Astrocyte (in vitro differentiated cells and primary cell): ENCODE results near the gene KRT7. TPM values are rescaled to one million over a fixed set of nuclear protein-coding genes. Genes with fewer than 3 reads are reported as not detected.
A peak's percentile ranks its signal among the peaks of the same experiment; 100 is the strongest.

Source experiments
- DNase-seq: peaks from one replicate; pipeline ENCODE4 v3.0.0-alpha.2; 2010; ENCODE audit warnings: low read depth
- FAIRE-seq: peaks from 2 replicates; lab custom pipeline; 2011; peaks lifted over from hg19 to GRCh38; lab: Jason Lieb, UNC
- H2AFZ ChIP-seq: 2 replicates; pipeline ENCODE4 v1.6.0; 2012; ENCODE audit warnings: low read depth, low read length, inconsistent platforms
- H3K27ac ChIP-seq: 2 replicates; pipeline ENCODE4 v1.5.1; 2011; ENCODE audit warnings: low read depth, low read length, inconsistent platforms
- H3K27me3 ChIP-seq: 2 replicates; pipeline ENCODE4 v1.6.0; 2011; ENCODE audit warnings: low read length, inconsistent platforms; ENCODE audit not compliant: insufficient read depth
- H3K36me3 ChIP-seq: 2 replicates; pipeline ENCODE4 v1.5.1; 2011; ENCODE audit warnings: low read length, inconsistent platforms; ENCODE audit not compliant: insufficient read depth
- H3K4me1 ChIP-seq: 2 replicates; pipeline ENCODE4 v1.5.1; 2011; ENCODE audit warnings: low read length, inconsistent platforms; ENCODE audit not compliant: insufficient read depth
- H3K4me2 ChIP-seq: 2 replicates; pipeline ENCODE4 v1.6.0; 2012; ENCODE audit warnings: low read length, inconsistent platforms
- H3K4me3 ChIP-seq: 2 replicates; pipeline ENCODE4 v1.5.1; 2011; ENCODE audit warnings: low read depth, mild to moderate bottlenecking, low read length, inconsistent platforms; ENCODE audit not compliant: insufficient read depth
- H3K79me2 ChIP-seq: 2 replicates; pipeline ENCODE4 v1.6.0; 2012; ENCODE audit warnings: mild to moderate bottlenecking, low read length, inconsistent platforms; ENCODE audit not compliant: insufficient read depth
- H3K9ac ChIP-seq: 2 replicates; pipeline ENCODE4 v1.6.0; 2012; ENCODE audit warnings: mild to moderate bottlenecking, low read length, inconsistent platforms
- H3K9me3 ChIP-seq: 2 replicates; pipeline ENCODE4 v1.5.1; 2012; ENCODE audit warnings: low read depth, mild to moderate bottlenecking, low read length, inconsistent platforms; ENCODE audit not compliant: insufficient read depth
- H4K20me1 ChIP-seq: 2 replicates; pipeline ENCODE4 v1.6.0; 2012; ENCODE audit warnings: low read length, inconsistent platforms; ENCODE audit not compliant: insufficient read depth
- H3K27ac Mint-ChIP-seq: one replicate; pipeline ENCODE4 v1.8.0; 2021; ENCODE audit warnings: mild to moderate bottlenecking, mixed read lengths; ENCODE audit not compliant: unreplicated experiment
- H3K27me3 Mint-ChIP-seq: one replicate; pipeline ENCODE4 v1.8.0; 2021; ENCODE audit warnings: low read depth, mixed read lengths; ENCODE audit not compliant: unreplicated experiment
- H3K36me3 Mint-ChIP-seq: one replicate; pipeline ENCODE4 v1.8.0; 2021; ENCODE audit warnings: low read depth, mixed read lengths; ENCODE audit not compliant: unreplicated experiment
- H3K4me1 Mint-ChIP-seq: one replicate; pipeline ENCODE4 v1.8.0; 2021; ENCODE audit warnings: low read depth, mixed read lengths; ENCODE audit not compliant: unreplicated experiment
- H3K4me3 Mint-ChIP-seq: one replicate; pipeline ENCODE4 v1.8.0; 2021; ENCODE audit warnings: mild to moderate bottlenecking, moderate library complexity, mixed read lengths; ENCODE audit not compliant: unreplicated experiment
- H3K9me3 Mint-ChIP-seq: one replicate; pipeline ENCODE4 v1.8.0; 2021; ENCODE audit warnings: mild to moderate bottlenecking, mixed read lengths; ENCODE audit not compliant: unreplicated experiment
- CTCF ChIP-seq: IDR thresholded peaks from 2 replicates; pipeline ENCODE4 v1.5.1; 2011; ENCODE audit warnings: low read depth, mild to moderate bottlenecking, inconsistent platforms, low read length, moderate library complexity; ENCODE audit not compliant: insufficient read depth
- EZH2 ChIP-seq: IDR thresholded peaks from 2 replicates; pipeline ENCODE4 v1.6.1; 2012; ENCODE audit warnings: mild to moderate bottlenecking, low read length, inconsistent platforms; ENCODE audit not compliant: insufficient read depth
- total RNA-seq: library from RNA; stranded (reverse); gene quantifications from 2 replicates; pipeline ENCODE4 v1.2.1, GENCODE V29; 2021

Gene KRT7
- total RNA-seq, 1 donor from 2014 or later, result 149 TPM

GRCh38 chr12:52267266-52267665 lies 34.2 kb downstream of the KRT7 start:
- Mint-ChIP-seq H3K4me1 (peaks cover 7% of the 10 kb centered on the region), H3K36me3 (no peaks in the 10 kb centered on the region), H3K9me3 (peaks cover 7% of the 10 kb centered on the region), H3K27ac (no peak overlapping the region), H3K4me3 (no peak overlapping the region), H3K27me3 (peaks cover 35% of the 10 kb centered on the region)
- Histone ChIP-seq H3K36me3 (no peaks in the 10 kb centered on the region), H3K4me1 (peaks cover 8% of the 10 kb centered on the region), H3K79me2 (no peaks in the 10 kb centered on the region), H4K20me1 (no peaks in the 10 kb centered on the region), H3K4me2 (no peak overlapping the region), H3K9ac (no peak overlapping the region), H3K9me3 (no peaks in the 10 kb centered on the region), H3K4me3 (no peak overlapping the region), H3K27me3 (peaks cover 6% of the 10 kb centered on the region), H2AFZ (no peak overlapping the region), H3K27ac (no peak overlapping the region)
- FAIRE-seq (no peak), DNase-seq (no peak)
- TF ChIP-seq EZH2, result no peak
- TF ChIP-seq CTCF, result no peak

GRCh38 chr12:52267699-52268098 lies 34.7 kb downstream of the KRT7 start:
- Histone ChIP-seq H3K9ac (no peak overlapping the region), H3K4me1 (peaks cover 8% of the 10 kb centered on the region), H3K79me2 (no peaks in the 10 kb centered on the region), H3K9me3 (no peaks in the 10 kb centered on the region), H3K27ac (no peak overlapping the region), H2AFZ (no peak overlapping the region), H3K4me2 (no peak overlapping the region), H4K20me1 (no peaks in the 10 kb centered on the region), H3K27me3 (peaks cover 6% of the 10 kb centered on the region), H3K36me3 (no peaks in the 10 kb centered on the region), H3K4me3 (no peak overlapping the region)
- peaks cover 7% of the 10 kb centered on the region for H3K4me1 Mint-ChIP-seq
- no peak overlapping the region for H3K4me3 Mint-ChIP-seq
- peak overlapping the region; percentile 8 for H3K27ac Mint-ChIP-seq
- TF ChIP-seq EZH2 (no peak), CTCF (no peak)
- H3K27me3 Mint-ChIP-seq, result peaks cover 30% of the 10 kb centered on the region
- no peaks in the 10 kb centered on the region for H3K36me3 Mint-ChIP-seq
- DNase-seq, result no peak
- no peak for FAIRE-seq
- H3K9me3 Mint-ChIP-seq, result peaks cover 7% of the 10 kb centered on the region

GRCh38 chr12:52268212-52268611 lies 35.2 kb downstream of the KRT7 start:
- H4K20me1 ChIP-seq, result no peaks in the 10 kb centered on the region
- H3K4me2 ChIP-seq, result no peak overlapping the region
- H3K79me2 ChIP-seq, result no peaks in the 10 kb centered on the region
- peaks cover 4% of the 10 kb centered on the region for H3K27me3 ChIP-seq
- H2AFZ ChIP-seq, result no peak overlapping the region
- peaks cover 8% of the 10 kb centered on the region for H3K4me1 ChIP-seq
- peak; percentile 23 for FAIRE-seq
- no peaks in the 10 kb centered on the region for H3K36me3 ChIP-seq
- H3K4me3 Mint-ChIP-seq, result no peak overlapping the region
- H3K4me1 Mint-ChIP-seq, result peaks cover 7% of the 10 kb centered on the region
- no peak for TF ChIP-seq CTCF
- TF ChIP-seq EZH2, result no peak
- no peak overlapping the region for H3K9ac ChIP-seq
- H3K27me3 Mint-ChIP-seq, result peaks cover 26% of the 10 kb centered on the region
- no peaks in the 10 kb centered on the region for H3K36me3 Mint-ChIP-seq
- peaks cover 7% of the 10 kb centered on the region for H3K9me3 Mint-ChIP-seq
- no peak overlapping the region for H3K4me3 ChIP-seq
- no peaks in the 10 kb centered on the region for H3K9me3 ChIP-seq
- H3K27ac ChIP-seq, result no peak overlapping the region
- H3K27ac Mint-ChIP-seq, result no peak overlapping the region
- DNase-seq, result peak; percentile 30
